ENCODE data around the gene INPP4B.

DNA sequence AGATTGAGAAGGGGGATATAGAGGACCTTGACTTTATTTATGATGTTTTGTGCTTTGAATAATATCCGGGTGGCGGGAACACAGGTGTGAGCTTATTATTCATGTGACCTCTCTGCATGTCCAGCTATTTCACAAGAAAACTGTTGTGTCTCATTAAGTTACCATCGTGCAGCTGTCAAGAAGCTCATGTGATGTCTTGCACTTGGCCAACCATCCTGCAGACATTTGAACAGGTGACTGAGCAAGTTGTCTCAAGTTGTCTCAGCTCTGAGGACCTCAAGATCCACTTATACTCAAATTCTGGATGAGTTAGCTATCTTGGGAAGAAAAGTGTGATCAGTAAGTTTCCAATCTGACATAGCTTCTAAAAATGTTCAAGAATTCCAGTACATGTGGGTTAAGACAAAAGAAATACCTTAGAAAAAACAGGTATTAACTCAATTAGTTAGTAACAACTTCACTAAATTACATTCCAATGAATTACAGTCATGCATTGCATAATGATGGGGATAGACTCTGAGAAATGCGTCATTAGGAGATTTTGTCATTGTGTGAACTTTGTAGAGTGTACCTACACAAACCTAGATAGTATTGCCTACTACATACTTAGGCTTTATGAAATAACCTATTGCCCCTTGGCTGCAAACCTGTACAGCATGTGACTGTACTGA, 462.2 kb downstream of the INPP4B start:
- TF ChIP-seq, protein P1, sequence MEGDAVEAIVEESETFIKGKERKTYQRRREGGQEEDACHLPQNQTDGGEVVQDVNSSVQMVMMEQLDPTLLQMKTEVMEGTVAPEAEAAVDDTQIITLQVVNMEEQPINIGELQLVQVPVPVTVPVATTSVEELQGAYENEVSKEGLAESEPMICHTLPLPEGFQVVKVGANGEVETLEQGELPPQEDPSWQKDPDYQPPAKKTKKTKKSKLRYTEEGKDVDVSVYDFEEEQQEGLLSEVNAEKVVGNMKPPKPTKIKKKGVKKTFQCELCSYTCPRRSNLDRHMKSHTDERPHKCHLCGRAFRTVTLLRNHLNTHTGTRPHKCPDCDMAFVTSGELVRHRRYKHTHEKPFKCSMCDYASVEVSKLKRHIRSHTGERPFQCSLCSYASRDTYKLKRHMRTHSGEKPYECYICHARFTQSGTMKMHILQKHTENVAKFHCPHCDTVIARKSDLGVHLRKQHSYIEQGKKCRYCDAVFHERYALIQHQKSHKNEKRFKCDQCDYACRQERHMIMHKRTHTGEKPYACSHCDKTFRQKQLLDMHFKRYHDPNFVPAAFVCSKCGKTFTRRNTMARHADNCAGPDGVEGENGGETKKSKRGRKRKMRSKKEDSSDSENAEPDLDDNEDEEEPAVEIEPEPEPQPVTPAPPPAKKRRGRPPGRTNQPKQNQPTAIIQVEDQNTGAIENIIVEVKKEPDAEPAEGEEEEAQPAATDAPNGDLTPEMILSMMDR (IDR thresholded peaks at IDR 0.05): no peak
- TF ChIP-seq POLR2AphosphoS5 (IDR thresholded peaks at IDR 0.05): no peak

All from breast epithelium (tissue), 3 donors.